Activated CD4-positive, alpha-beta T cell treated with anti-CD3 and anti-CD28 coated beads, Interleukin-2, amount 50 U/mL, for 48 hours (primary cell): ENCODE results near the gene MTA2.
A peak's percentile ranks its signal among the peaks of the same experiment; 100 is the strongest.

ENCODE experiments used
- DNase-seq, 2 experiments: peaks; one replicate each; pipeline ENCODE4 v3.0.0-alpha.2; 2020

The MTA2 gene

DNA sequence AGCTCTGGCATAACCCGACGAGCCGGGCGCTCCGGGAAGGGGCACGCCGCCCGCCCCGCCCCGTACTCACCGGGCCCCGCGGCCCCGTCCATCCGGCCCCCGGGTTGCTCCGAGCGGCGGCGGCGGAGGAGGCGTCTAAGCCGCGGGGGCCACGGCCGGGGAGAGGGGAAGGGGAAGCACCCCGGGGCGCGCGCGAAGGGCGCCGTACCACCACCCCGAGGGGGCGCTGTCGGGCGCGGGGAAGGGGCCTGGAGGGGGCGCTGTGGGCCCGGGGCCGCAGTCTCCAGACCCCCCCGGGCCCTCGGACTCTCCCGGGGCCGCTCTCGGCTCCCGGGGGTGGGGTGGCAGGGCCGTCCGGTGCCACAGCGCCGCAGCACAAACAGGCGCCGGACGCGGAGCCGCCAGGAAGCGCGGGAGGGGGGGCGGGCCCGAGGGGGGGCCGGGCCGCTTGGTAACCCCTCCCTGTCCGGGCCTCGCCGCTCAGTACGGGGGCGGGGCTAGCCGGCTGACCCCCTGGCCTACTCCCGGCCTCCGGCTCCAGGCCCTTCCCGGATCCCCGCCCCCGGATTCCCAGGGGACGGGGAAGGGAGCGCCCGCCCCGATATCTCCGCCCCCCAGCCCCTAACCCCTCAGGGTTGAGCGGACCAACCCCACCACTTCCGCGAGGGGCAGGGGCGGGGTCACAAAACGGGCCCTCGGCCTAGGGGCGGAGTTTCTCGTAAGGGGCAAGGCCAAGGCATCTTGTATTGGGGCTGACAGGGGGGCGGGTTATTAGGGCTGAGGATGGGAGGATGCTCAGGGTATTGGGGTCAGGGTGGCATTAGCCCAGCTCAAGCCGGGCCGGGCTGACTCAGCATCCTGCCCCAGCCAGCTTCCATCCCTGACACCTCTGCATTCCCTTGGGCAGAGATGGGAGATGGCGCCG, 11.0 kb upstream of the MTA2 start, which contains the start of the genes EML3 and ROM1:
EML3 (minus strand) TSS at position 410 of the 925 bp plus-strand sequence; CDS start at position 92, 318 bp downstream.
ROM1 (plus strand) TSS at position 892 of the 925 bp plus-strand sequence; CDS start at position 917, 25 bp downstream.
- DNase-seq = peak; percentile 90 to 93

DNA sequence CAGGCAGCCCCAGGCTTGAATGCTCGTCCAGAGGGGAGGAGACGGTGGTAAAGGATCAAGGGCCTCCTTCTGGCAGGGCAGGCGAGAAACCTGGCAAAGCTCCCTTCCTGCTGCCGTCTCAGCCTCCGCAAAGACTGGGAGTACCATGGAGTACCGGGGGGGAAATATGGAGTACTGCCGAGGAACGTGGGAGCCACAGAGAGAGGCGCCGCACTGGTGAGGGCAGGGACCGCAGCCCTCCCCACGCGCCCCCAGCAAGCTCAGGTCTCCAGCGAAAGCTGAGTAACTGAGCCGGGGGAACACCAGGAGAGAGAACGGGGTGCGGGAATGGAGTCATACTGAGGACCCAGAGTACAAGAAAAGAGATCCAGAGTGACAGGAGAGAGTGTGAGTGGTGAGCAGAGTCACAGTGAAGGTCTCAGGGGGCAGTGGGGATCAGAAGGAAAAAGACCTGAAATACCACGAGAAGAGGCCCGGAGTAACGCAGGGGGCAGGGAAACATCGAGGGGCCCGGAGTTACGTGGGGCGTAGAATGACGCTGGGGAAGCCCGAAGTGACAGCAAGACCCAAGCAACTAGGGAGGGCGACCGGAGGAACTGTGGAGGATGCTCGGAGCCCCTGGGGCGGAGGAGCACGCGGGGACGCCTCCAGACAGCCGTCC, 10.2 kb upstream of the MTA2 start:
- peak; percentile 57 to 65 for DNase-seq

- no peak for DNase-seq
These were observed 9.4 kb upstream of the MTA2 start for GRCh38 chr11:62610814-62611704.

DNA sequence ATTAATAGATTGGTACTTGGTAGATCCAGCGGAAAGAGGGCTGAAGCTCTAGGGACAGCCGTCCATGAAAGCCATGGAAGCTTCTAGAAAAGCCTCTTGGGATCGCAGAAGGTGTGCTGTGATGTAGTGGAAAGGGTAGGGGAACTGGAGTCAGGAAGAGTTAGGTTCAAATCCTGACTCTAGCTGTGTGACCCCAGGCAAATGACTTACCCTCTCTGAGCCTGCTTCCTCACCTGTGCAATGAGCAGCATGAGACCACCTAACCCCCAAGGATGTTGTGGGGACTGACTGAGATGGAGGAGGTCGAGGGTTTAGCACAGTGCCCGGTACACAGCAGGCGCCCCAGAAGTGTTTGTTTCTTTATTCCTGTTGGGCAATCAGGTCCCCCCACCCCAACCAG, 8.7 kb upstream of the MTA2 start:
- DNase-seq = no peak

- DNase-seq = no peak
These were observed 7.1 kb upstream of the MTA2 start for GRCh38 chr11:62608776-62609175.

DNA sequence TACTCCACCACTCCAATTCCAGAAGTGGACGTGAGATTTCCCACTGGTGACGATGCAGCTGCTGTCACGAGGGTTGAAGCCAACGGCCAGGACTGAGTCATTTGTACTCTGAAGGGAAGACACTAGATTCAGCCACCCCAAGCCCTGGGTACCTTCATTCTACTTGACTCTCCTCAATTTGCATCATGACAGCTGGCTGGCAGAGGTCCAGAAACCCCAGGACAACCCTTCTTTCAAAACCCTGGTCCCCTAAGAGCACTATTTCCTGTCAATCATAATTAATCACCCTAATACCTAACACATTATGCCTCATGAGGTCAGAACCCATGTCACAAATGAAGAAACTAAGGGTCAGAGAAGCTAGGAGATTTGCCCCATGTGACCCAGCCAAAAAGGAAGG, 6.0 kb upstream of the MTA2 start:
- DNase-seq = no peak

- no peak for DNase-seq
These were observed 4.2 kb upstream of the MTA2 start for GRCh38 chr11:62605902-62606301.

DNA sequence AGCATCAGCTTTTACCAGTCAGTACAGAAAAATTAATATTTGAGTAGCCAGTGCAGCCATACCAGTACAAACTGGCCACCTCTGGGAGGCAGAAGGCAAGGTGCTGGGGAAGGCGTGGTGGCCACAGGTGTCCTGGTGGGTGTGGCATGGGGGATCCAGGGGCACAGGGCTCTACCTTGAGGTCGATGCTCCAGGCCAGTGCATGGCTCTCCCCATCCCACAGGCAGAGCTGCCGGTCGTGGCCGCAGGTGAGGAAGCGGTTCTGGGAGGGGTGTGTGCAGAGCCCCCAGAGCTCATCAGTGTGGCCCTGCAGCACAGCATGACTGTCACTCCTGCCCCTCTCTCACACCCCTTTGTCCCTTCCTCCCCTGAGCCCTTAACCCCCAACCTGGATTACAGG, 3.8 kb upstream of the MTA2 start:
- DNase-seq = no peak

- DNase-seq = no peak
These were observed 2.9 kb upstream of the MTA2 start for GRCh38 chr11:62604460-62605120.

DNA sequence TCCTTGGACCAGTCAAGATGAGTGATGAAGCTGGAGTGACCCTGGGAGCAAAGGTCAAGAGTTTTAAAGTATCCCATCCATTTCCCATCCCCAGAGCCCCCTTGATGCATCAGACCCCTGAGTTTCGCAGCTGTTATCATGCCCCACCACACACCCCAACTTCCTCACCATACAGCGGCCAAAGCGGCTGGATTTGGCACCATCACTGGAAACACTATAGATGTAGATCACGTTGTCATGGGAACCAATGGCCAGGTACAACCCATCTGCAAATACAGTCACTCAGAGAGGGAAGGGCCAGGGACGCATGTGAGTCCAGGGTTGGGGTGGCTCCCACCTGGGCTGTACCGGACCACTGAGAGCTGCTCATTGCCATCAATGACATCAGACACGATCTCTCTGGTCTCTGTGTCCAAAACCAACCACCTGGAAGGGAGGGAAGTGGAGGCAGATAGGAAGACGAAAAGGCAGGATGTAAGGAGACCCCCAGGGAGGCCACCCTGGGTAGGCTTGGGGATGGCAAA, 2.2 kb upstream of the MTA2 start:
- no peak for DNase-seq

DNA sequence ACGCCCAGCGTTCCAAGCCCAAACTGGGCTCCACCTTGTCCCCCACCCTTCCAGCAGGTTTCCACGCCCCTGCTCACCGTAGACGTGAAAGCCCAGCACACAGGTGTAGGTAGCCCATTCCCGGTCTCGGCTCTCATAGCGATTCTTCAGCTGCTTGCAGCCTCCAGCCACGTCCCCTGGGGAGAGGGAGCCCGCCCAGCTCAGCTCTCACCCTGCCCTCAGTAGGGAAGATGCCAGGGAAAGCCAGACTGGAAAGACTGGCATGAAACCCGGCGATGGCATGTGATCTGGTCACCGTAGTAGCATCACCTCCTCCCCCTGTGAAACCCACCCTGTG, 1.4 kb upstream of the MTA2 start:
- no peak for DNase-seq

DNA sequence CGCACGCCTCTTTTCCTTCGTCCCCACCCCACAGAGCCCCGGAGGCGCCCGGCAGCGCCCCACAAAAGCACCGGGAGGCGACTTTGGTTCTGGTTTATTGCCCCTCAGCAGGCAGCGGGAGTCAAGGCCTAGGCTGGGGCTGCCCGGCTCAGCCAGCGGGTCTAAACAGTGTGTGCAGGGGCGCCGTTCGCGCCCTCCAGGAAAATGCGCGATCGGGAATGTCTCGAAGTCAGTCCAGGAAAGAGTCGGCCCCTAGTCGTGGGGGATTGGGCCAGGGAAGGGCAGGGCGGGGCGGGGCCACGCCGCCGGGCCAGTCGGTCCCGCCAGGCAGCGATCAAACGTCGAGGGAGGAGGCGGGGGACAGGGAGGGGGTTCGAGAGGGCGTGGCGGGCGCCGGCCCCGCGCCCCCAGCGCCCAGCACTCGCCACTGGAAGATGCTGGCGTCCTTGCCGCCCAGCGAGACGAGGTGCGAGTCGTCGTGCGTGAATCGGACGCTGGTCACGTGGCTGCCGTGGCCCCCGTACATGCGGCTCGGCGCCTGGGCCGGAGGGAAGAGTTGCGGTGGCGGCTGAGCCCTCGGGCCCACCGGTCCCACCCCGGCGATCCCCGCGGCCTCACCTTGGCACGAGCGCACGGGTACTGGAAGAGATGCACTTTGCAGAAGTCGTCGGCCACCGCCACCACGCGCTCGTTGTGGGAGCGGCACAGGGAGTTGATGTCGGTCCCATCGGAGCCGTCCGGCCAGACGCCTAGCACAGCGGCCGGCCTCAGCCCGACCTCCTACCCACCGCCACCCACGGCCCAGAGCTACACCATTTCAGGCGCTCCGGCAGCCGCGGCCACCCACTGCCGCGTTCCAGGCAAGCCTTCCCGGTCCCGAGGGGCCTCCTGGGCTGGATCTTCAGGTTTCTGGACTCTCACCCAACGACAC, 741 bp upstream of the MTA2 start:
- DNase-seq = peak in 1 of 2 experiments; percentile 56

DNA sequence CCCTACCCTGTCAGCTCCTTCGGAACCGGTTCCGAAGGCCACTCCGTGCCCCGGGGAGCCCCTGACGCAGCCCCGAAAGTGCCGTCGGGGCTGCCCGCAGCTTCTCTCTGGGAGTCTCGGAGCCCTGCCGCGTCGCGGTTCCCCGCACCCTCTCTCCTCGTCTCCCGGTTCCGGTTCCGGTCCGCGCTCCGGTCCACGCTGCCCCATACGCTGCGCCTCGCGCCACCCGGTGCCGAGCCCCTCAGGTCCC, 618 bp downstream of the MTA2 start:
- peak; percentile 55 to 62 for DNase-seq

- DNase-seq = no peak
These were observed 1.1 kb downstream of the MTA2 start for GRCh38 chr11:62600367-62601121.

DNA sequence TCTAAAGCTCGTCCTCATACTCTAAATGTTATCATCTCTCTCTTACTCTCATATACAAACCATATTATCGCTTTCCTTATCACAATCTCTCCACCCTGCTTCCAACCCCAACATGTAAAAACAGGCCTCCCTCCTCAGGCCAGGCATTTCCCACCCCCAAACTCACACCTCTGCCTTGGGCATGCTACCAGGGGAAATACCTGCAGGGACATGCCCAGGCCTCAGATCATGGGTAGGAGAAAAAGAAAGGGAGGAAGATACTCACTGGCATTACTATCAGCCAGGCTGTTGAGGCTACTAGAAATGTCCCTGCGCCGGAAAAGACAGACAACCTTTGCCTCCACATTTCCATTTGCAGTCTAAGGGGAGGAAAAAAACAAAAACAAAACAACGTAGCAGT, 1.8 kb downstream of the MTA2 start:
- peak in 1 of 2 experiments; percentile 46 for DNase-seq

GRCh38 chr11:62599069-62599696, 2.5 kb downstream of the MTA2 start:
- DNase-seq = peak; percentile 97 to 98

- no peak for DNase-seq
These were observed 6.5 kb downstream of the MTA2 start for GRCh38 chr11:62595124-62595523.

DNA sequence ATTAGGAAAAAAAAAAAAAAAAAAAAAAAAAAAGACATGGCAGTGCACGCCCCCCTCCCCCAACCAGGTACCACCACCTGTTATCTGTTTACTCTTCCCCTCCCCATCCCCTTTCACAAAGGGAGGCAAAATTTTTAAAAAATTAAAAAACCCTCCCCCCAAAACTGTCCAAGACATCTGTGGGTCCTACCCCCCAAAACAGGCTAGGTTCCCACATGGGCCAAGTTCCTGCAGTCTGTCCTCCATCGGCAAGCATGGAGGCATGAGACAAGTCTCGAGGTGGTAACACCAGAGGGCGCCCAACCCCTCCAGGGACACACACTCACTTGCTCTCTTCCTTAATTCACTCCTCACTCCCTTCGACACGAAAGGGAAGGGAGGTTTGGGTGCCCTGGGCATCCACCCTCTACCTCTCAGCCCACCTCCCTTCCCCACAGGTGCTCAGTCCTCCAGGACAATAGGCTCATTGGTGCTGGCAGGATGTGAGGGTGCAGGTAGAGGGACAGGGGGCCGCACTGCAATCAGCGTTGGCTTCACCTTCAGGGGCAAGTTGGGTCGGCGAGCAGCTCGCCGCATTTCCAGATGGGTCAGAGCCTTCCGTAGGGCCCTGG, 8.1 kb downstream of the MTA2 start:
- DNase-seq = peak; percentile 82 to 87

- no peak for DNase-seq
These were observed 8.7 kb downstream of the MTA2 start for GRCh38 chr11:62592989-62593421.
